CD4-positive, alpha-beta T cell (primary cell): ENCODE data around the gene RHOT1. TPM values are rescaled to one million over a fixed set of nuclear protein-coding genes. Genes with fewer than 3 reads are reported as not detected.

Source experiments
- ATAC-seq: fragments of 200-7000 bp; cut with Tn5 transposase; one replicate; pipeline ENCODE4 v1.10.0; 2022; ENCODE audit warnings: mild to moderate bottlenecking; ENCODE audit not compliant: poor library complexity
- CTCF ChIA-PET: fragments of 350-600 bp; sonication (Branson Sonifier 250); formaldehyde crosslinking; loops from one replicate; lab custom pipeline; 2021; ENCODE audit warnings: antibody characterized with exemption, inconsistent platforms; lab: Charles Lee
- POLR2A ChIA-PET: fragments of 350-600 bp; sonication (Branson Sonifier 250); formaldehyde crosslinking; loops from one replicate; lab custom pipeline; 2021; ENCODE audit warnings: antibody characterized with exemption, inconsistent platforms; lab: Charles Lee
- DNase-seq, 14 experiments: peaks; one replicate each; pipeline ENCODE4 v3.0.0-alpha.2; 2013 to 2020; ENCODE audit warnings: mixed read lengths in 2 of 14
- H3K27ac ChIP-seq, 2 donors: one replicate each; pipeline versions ENCODE4 v1.5.1 to v1.7.0; 2013; ENCODE audit warnings: low read length in 2 of 2, low read depth in 1 of 2, mild to moderate bottlenecking in 1 of 2
- H3K27me3 ChIP-seq, 2 experiments: 1 replicate in 1 of 2; 2 replicates in 1 of 2; pipeline versions ENCODE4 v1.6.1 to v1.7.0; 2013; ENCODE audit warnings: low read length in 2 of 2, control low read depth in 1 of 2, mild to moderate bottlenecking in 1 of 2, moderate library complexity in 1 of 2; ENCODE audit not compliant: insufficient read depth in 2 of 2, control insufficient read depth in 1 of 2
- H3K36me3 ChIP-seq: one replicate; pipeline ENCODE4 v1.6.1; 2013; ENCODE audit warnings: low read length, control low read depth; ENCODE audit not compliant: insufficient read depth
- H3K4me1 ChIP-seq: one replicate; pipeline ENCODE4 v1.6.1; 2013; ENCODE audit warnings: low read length, control low read depth; ENCODE audit not compliant: insufficient read depth
- H3K4me3 ChIP-seq: one replicate; pipeline ENCODE4 v1.5.1; 2013; ENCODE audit warnings: mild to moderate bottlenecking, low read length, moderate library complexity
- H3K9me3 ChIP-seq, 2 experiments: 1 replicate in 1 of 2; 2 replicates in 1 of 2; pipeline versions ENCODE4 v1.6.1 to v1.7.0; 2013; ENCODE audit warnings: low read length in 2 of 2, mild to moderate bottlenecking in 2 of 2, control low read depth in 1 of 2, moderate library complexity in 1 of 2; ENCODE audit not compliant: control insufficient read depth in 1 of 2, insufficient read depth in 1 of 2
- H3K27ac Mint-ChIP-seq: one replicate; pipeline ENCODE4 v1.8.0; 2020; ENCODE audit warnings: mixed read lengths
- H3K27me3 Mint-ChIP-seq: one replicate; pipeline ENCODE4 v1.8.0; 2021; ENCODE audit warnings: mixed read lengths
- H3K36me3 Mint-ChIP-seq: one replicate; pipeline ENCODE4 v1.8.0; 2021; ENCODE audit warnings: low read depth, mixed read lengths
- H3K4me1 Mint-ChIP-seq: one replicate; pipeline ENCODE4 v1.8.0; 2021; ENCODE audit warnings: low read depth, mixed read lengths
- H3K4me3 Mint-ChIP-seq: one replicate; pipeline ENCODE4 v1.8.0; 2020; ENCODE audit warnings: mild to moderate bottlenecking, mixed read lengths
- H3K9me3 Mint-ChIP-seq: one replicate; pipeline ENCODE4 v1.8.0; 2020; ENCODE audit warnings: mixed read lengths
- CTCF ChIP-seq: fragments of 200-600 bp; IDR thresholded peaks from one replicate; pipeline ENCODE4 v1.8.0; 2022; ENCODE audit warnings: antibody characterized with exemption, mild to moderate bottlenecking
- intact Hi-C, 2 experiments: fragments of 100-400 bp; cut with DNase I in 1 of 2; cut with micrococcal nuclease in 1 of 2; formaldehyde crosslinking; loops; one replicate each; pipeline versions ENCODE4 v1.15.1 to v1.9.0; 2023 to 2025; cut with DNase I, micrococcal nuclease
- total RNA-seq, 174 experiments: library from RNA in 2 of 174; stranded (reverse) in 2 of 174; gene quantifications; one replicate each; pipeline ENCODE4 v1.2.3 and lab custom pipeline; 2021 to 2026

RHOT1 gene
- total RNA-seq, 2 experiments from 2014 or later = 12.9 to 13.1 TPM

GRCh38 chr17:32100971-32101631 lies 41.2 kb upstream of the RHOT1 start:
- no peak for TF ChIP-seq CTCF
- CTCF ChIA-PET = no interaction called here
- H3K27ac Mint-ChIP-seq = no peak overlapping the region

GRCh38 chr17:32102172-32102571 lies 40.1 kb upstream of the RHOT1 start:
- H3K36me3 Mint-ChIP-seq = no peaks in the 10 kb centered on the region
- CTCF ChIA-PET = interaction anchor here (0.6 kb wide), 1 partner anchor 85 kb away, joined by 5 read pairs; no protein-coding TSS in a partner anchor
- no peaks in the 10 kb centered on the region for H3K9me3 ChIP-seq

More at GRCh38 chr17:32100971-32101631, 41.2 kb upstream of the RHOT1 start:
- Histone ChIP-seq H3K27me3 (no peaks in the 10 kb centered on the region), H3K4me3 (no peak overlapping the region), H3K27ac (no peak overlapping the region), H3K36me3 (no peaks in the 10 kb centered on the region), H3K4me1 (peaks cover 13% of the 10 kb centered on the region), H3K9me3 (no peaks in the 10 kb centered on the region)
- intact Hi-C loops = no loop called here
- DNase-seq (no peak), ATAC-seq (no peak)
- Mint-ChIP-seq H3K4me3 (no peak overlapping the region), H3K9me3 (no peaks in the 10 kb centered on the region), H3K4me1 (peaks cover 15% of the 10 kb centered on the region), H3K36me3 (no peaks in the 10 kb centered on the region), H3K27me3 (no peaks in the 10 kb centered on the region)
- POLR2A ChIA-PET = no interaction called here

GRCh38 chr17:32102646-32103186 lies 39.6 kb upstream of the RHOT1 start:
- ChIA-PET POLR2A (no interaction called here), CTCF (interaction anchor here (0.6 to 1.5 kb wide), 2 partner anchors 36 to 85 kb away, joined by 3 to 5 read pairs; no protein-coding TSS in a partner anchor)
- no peaks in the 10 kb centered on the region for H3K9me3 ChIP-seq
- no peak for TF ChIP-seq CTCF
- peaks cover 32% of the 10 kb centered on the region for H3K4me1 Mint-ChIP-seq
- H3K4me3 ChIP-seq = no peak overlapping the region
- no peaks in the 10 kb centered on the region for H3K9me3 Mint-ChIP-seq
- H3K4me3 Mint-ChIP-seq = no peak overlapping the region
- H3K27ac Mint-ChIP-seq = peak overlapping the region; percentile 17
- H3K36me3 ChIP-seq = no peaks in the 10 kb centered on the region
- DNase-seq (no peak), ATAC-seq (no peak)
- intact Hi-C loops = no loop called here
- H3K27me3 ChIP-seq = no peaks in the 10 kb centered on the region
- no peak overlapping the region for H3K27ac ChIP-seq
- H3K4me1 ChIP-seq = peaks cover 15% of the 10 kb centered on the region
- H3K36me3 Mint-ChIP-seq = no peaks in the 10 kb centered on the region
- H3K27me3 Mint-ChIP-seq = no peaks in the 10 kb centered on the region

More at GRCh38 chr17:32102172-32102571, 40.1 kb upstream of the RHOT1 start:
- no peak overlapping the region for H3K4me3 ChIP-seq
- H3K9me3 Mint-ChIP-seq = no peaks in the 10 kb centered on the region
- POLR2A ChIA-PET = no interaction called here
- H3K4me3 Mint-ChIP-seq = no peak overlapping the region
- H3K4me1 ChIP-seq = peaks cover 15% of the 10 kb centered on the region
- no peaks in the 10 kb centered on the region for H3K27me3 Mint-ChIP-seq
- H3K27ac Mint-ChIP-seq = peak overlapping the region; percentile 17
- peaks cover 26% of the 10 kb centered on the region for H3K4me1 Mint-ChIP-seq
- no peak overlapping the region for H3K27ac ChIP-seq
- TF ChIP-seq CTCF = no peak
- no peaks in the 10 kb centered on the region for H3K27me3 ChIP-seq
- DNase-seq (no peak), ATAC-seq (no peak)
- no peaks in the 10 kb centered on the region for H3K36me3 ChIP-seq
- intact Hi-C loops = no loop called here
